ENCODE measurements around the gene SLC28A3. TPM values are rescaled to one million over a fixed set of nuclear protein-coding genes. Genes with fewer than 3 reads are reported as not detected.

Gene SLC28A3
- total RNA-seq, 1 experiment from 2014 or later, result not detected

DNA sequence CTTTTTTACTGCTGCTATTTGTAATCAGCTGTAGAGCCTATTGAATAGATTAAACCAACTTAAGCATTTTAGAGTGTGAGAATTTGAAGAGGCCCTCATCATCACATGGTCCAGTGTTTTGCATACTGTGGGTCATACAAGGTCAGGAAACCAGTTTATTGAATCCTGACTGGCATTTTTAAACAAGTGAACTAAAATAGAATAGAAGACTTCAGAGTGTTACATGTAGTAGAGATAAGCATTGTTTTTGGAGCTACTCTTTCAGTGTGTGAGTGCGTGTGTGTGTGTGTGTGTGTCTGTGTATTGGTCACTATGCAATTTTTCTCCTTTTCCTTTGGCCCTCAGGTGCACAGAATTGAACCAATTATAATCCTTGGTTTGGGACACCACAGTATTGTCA lies 114.4 kb downstream of the SLC28A3 start:
- no peak for DNase-seq
- Histone ChIP-seq H3K4me3 (ENCODE audit: insufficient read depth, low read depth, low read length) (no peak overlapping the region), H3K36me3 (replicated peaks; ENCODE audit: control insufficient read depth, insufficient read depth, low read length) (no peaks in the 10 kb centered on the region), H3K27me3 (ENCODE audit: control insufficient read depth, insufficient read depth, low read length) (no peaks in the 10 kb centered on the region)

All from H7 (cell line).